AG09319 (cell line): ENCODE results near the gene CPE.

Experiments used
- DNase-seq: peaks from one replicate; pipeline ENCODE4 v3.0.0-alpha.2; 2010; ENCODE audit warnings: low read depth; ENCODE audit errors: extremely low read depth
- CTCF ChIP-seq: IDR thresholded peaks from 2 replicates; pipeline ENCODE4 v1.5.1; 2011; ENCODE audit warnings: low read depth, mild to moderate bottlenecking, inconsistent platforms, low read length, moderate library complexity

CPE gene

GRCh38 chr4:165512424-165512823, 133.6 kb downstream of the CPE start:
- no peak for TF ChIP-seq CTCF
- DNase-seq = no peak

GRCh38 chr4:165514739-165515138, 135.9 kb downstream of the CPE start:
- DNase-seq = no peak
- TF ChIP-seq CTCF = no peak

GRCh38 chr4:165515201-165515600, 136.4 kb downstream of the CPE start:
- no peak for DNase-seq
- no peak for TF ChIP-seq CTCF

- DNase-seq = no peak
- TF ChIP-seq CTCF = no peak
Observed at GRCh38 chr4:165516281-165516833, 137.5 kb downstream of the CPE start.

- no peak for TF ChIP-seq CTCF
- no peak for DNase-seq
Observed at GRCh38 chr4:165517216-165517615, 138.4 kb downstream of the CPE start.

GRCh38 chr4:165518024-165518616, 139.3 kb downstream of the CPE start:
- TF ChIP-seq CTCF = no peak

GRCh38 chr4:165518686-165519085, 139.9 kb downstream of the CPE start:
- no peak for TF ChIP-seq CTCF
- no peak for DNase-seq

More at GRCh38 chr4:165518024-165518616, 139.3 kb downstream of the CPE start:
- no peak for DNase-seq
